ENCODE measurements around the gene PACC1.
A peak's percentile ranks its signal among the peaks of the same experiment; 100 is the strongest.

Gene PACC1

GRCh38 chr1:212388985-212389716, 25.5 kb downstream of the PACC1 start:
- no peak overlapping the region for H3K27ac Mint-ChIP-seq
- H3K27me3 Mint-ChIP-seq: no peaks in the 10 kb centered on the region
- no peaks in the 10 kb centered on the region for H3K9me3 Mint-ChIP-seq (ENCODE audit: low read depth)
- peaks cover 27% of the 10 kb centered on the region for H3K36me3 Mint-ChIP-seq
- H3K4me3 Mint-ChIP-seq: no peak overlapping the region
- peaks cover 13% of the 10 kb centered on the region for H3K4me1 Mint-ChIP-seq (ENCODE audit: low read depth)

GRCh38 chr1:212386029-212386428, 28.7 kb downstream of the PACC1 start:
- Mint-ChIP-seq H3K27me3 (no peaks in the 10 kb centered on the region), H3K4me3 (no peak overlapping the region), H3K9me3 (ENCODE audit: low read depth) (no peaks in the 10 kb centered on the region), H3K27ac (no peak overlapping the region), H3K36me3 (peaks cover 19% of the 10 kb centered on the region), H3K4me1 (ENCODE audit: low read depth) (peaks cover 5% of the 10 kb centered on the region)

GRCh38 chr1:212381397-212382035, 33.2 kb downstream of the PACC1 start:
- Mint-ChIP-seq H3K4me1 (ENCODE audit: low read depth) (peaks cover 13% of the 10 kb centered on the region), H3K27me3 (no peaks in the 10 kb centered on the region), H3K27ac (no peak overlapping the region), H3K9me3 (ENCODE audit: low read depth) (no peaks in the 10 kb centered on the region), H3K4me3 (no peak overlapping the region), H3K36me3 (peaks cover 16% of the 10 kb centered on the region)

DNA sequence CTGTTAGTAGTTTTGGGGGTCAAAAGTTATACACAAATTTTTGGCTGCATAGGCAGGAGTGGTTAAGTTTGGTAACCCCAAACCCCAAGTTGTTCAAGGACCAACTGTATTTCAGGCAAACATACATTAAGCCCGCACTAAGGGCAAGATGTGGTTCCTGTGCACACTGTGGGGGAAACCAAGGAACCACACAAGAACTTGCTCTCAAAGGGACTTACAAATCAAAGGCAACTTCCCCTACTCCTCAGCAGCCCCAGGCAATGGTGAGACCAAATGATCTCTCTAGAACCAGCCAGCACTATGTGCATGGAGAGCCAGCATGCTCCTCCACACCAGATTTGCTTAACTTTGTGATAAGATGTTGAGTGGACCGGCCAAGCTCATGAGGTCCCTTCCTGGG, 35.3 kb downstream of the PACC1 start:
- Mint-ChIP-seq H3K27me3 (no peaks in the 10 kb centered on the region), H3K9me3 (ENCODE audit: low read depth) (no peaks in the 10 kb centered on the region), H3K27ac (no peak overlapping the region), H3K4me1 (ENCODE audit: low read depth) (peaks cover 10% of the 10 kb centered on the region), H3K36me3 (peaks cover 11% of the 10 kb centered on the region), H3K4me3 (no peak overlapping the region)

DNA sequence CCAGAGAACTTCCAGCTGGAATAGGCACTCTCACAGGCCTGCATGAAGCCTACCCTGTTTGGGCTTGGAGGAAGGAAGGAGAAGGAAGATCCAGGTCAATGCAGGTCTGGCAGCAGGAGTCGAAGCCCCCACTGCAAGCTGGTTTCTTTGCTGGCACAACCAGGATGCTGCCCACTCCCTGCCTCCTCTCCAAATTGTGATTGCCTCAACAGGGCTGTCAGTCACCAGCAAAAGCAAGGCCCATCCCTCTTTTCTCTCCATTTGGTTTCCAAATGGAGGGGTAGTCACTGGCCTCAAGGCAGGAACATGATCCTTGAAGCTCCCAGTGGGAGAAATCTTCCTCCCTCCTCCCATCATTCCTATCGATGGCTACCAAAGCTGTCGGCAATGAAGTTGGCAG, 37.0 kb downstream of the PACC1 start:
- no peaks in the 10 kb centered on the region for H3K27me3 Mint-ChIP-seq
- H3K9me3 Mint-ChIP-seq (ENCODE audit: low read depth): no peaks in the 10 kb centered on the region
- peaks cover 10% of the 10 kb centered on the region for H3K4me1 Mint-ChIP-seq (ENCODE audit: low read depth)
- peaks cover 21% of the 10 kb centered on the region for H3K36me3 Mint-ChIP-seq
- no peak overlapping the region for H3K27ac Mint-ChIP-seq
- no peak overlapping the region for H3K4me3 Mint-ChIP-seq

- no peaks in the 10 kb centered on the region for H3K27me3 Mint-ChIP-seq
- H3K4me1 Mint-ChIP-seq (ENCODE audit: low read depth): peaks cover 12% of the 10 kb centered on the region
- peaks cover 31% of the 10 kb centered on the region for H3K36me3 Mint-ChIP-seq
- H3K9me3 Mint-ChIP-seq (ENCODE audit: low read depth): no peaks in the 10 kb centered on the region
- H3K27ac Mint-ChIP-seq: no peak overlapping the region
- no peak overlapping the region for H3K4me3 Mint-ChIP-seq
Measured at GRCh38 chr1:212375986-212376385, 38.7 kb downstream of the PACC1 start.

DNA sequence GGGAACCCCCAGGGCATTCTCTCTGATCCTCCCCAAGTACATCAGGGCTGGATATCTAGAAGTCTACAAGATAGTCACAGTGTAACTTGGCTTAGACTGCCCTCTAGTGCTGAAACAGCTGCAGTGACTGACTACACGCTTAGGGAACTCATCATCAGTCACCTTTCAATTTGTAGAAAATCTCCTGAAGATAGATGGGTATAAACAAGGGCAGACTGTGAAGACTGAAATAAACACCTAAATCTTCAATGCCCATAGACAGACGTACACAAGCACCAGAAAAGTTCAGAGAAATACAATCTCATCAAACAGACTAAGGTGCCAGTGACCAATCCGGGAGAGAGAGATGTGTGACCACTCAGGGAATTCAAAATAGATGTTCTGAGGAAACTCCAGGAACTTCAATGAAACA, 46.6 kb downstream of the PACC1 start:
- Mint-ChIP-seq H3K4me3 (no peak overlapping the region), H3K9me3 (ENCODE audit: low read depth) (no peaks in the 10 kb centered on the region), H3K27me3 (no peaks in the 10 kb centered on the region), H3K4me1 (ENCODE audit: low read depth) (peaks cover 2% of the 10 kb centered on the region), H3K27ac (no peak overlapping the region), H3K36me3 (peaks cover 24% of the 10 kb centered on the region)

GRCh38 chr1:212367474-212368072, 47.1 kb downstream of the PACC1 start:
- H3K36me3 Mint-ChIP-seq: peaks cover 19% of the 10 kb centered on the region
- peaks cover 2% of the 10 kb centered on the region for H3K4me1 Mint-ChIP-seq (ENCODE audit: low read depth)
- no peak overlapping the region for H3K4me3 Mint-ChIP-seq
- H3K9me3 Mint-ChIP-seq (ENCODE audit: low read depth): no peaks in the 10 kb centered on the region
- H3K27ac Mint-ChIP-seq: no peak overlapping the region
- no peaks in the 10 kb centered on the region for H3K27me3 Mint-ChIP-seq

DNA sequence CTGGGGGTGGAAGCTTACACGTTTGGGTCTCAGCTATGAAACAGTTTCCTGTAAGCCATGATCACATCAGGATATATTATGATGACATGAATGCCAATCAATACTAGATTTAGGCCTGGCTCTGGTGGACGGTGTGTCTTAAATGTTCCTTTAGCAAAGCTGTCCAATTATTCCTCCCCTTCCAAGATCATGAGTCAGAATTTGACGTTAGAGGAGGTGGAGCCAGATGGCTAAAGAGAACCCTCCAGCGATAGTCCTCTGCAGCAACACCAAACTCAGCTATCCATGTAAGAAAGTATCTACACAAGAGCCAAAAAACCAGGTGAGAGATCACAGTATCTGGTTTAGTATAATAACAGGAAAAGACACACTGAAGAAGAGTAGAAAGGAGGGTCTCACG, 47.8 kb downstream of the PACC1 start:
- peak overlapping the region; percentile 58 for H3K27ac Mint-ChIP-seq
- no peaks in the 10 kb centered on the region for H3K9me3 Mint-ChIP-seq (ENCODE audit: low read depth)
- peaks cover 14% of the 10 kb centered on the region for H3K36me3 Mint-ChIP-seq
- no peak overlapping the region for H3K4me3 Mint-ChIP-seq
- no peaks in the 10 kb centered on the region for H3K27me3 Mint-ChIP-seq
- H3K4me1 Mint-ChIP-seq (ENCODE audit: low read depth): no peaks in the 10 kb centered on the region

DNA sequence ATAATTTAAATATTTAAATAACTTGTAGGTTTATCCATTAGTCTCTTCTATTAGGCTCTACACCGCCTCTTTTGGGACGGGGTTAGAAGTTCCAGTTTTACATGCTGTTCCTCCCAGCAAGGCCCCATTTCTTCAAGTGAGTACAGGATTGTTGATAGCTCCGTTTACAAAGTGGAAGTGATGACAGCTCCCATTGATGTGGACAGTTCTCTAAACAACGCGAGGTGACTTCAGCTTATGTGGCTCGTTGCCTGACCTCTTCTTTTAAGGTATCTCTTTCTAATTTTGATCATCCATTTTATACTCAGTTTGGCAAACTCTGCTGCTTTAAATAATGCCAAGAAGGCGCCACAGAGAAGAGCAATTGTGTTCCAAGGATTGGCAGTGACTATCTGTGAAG, 49.7 kb downstream of the PACC1 start:
- Mint-ChIP-seq H3K4me1 (ENCODE audit: low read depth) (no peaks in the 10 kb centered on the region), H3K27me3 (no peaks in the 10 kb centered on the region), H3K27ac (no peak overlapping the region), H3K9me3 (ENCODE audit: low read depth) (no peaks in the 10 kb centered on the region), H3K4me3 (no peak overlapping the region), H3K36me3 (peaks cover 5% of the 10 kb centered on the region)

GRCh38 chr1:212359794-212360479, 54.7 kb downstream of the PACC1 start:
- Mint-ChIP-seq H3K4me1 (ENCODE audit: low read depth) (no peaks in the 10 kb centered on the region), H3K36me3 (peaks cover 4% of the 10 kb centered on the region), H3K27ac (peak overlapping the region; percentile 85), H3K4me3 (no peak overlapping the region), H3K9me3 (ENCODE audit: low read depth) (no peaks in the 10 kb centered on the region), H3K27me3 (no peaks in the 10 kb centered on the region)

- no peak overlapping the region for H3K4me3 Mint-ChIP-seq
- peak overlapping the region; percentile 46 for H3K27ac Mint-ChIP-seq
- H3K27me3 Mint-ChIP-seq: no peaks in the 10 kb centered on the region
- H3K4me1 Mint-ChIP-seq (ENCODE audit: low read depth): no peaks in the 10 kb centered on the region
- peaks cover 7% of the 10 kb centered on the region for H3K36me3 Mint-ChIP-seq
- no peaks in the 10 kb centered on the region for H3K9me3 Mint-ChIP-seq (ENCODE audit: low read depth)
Measured at GRCh38 chr1:212355230-212355969, 59.3 kb downstream of the PACC1 start.

GRCh38 chr1:212354464-212354863, 60.2 kb downstream of the PACC1 start:
- Mint-ChIP-seq H3K4me1 (ENCODE audit: low read depth) (no peaks in the 10 kb centered on the region), H3K27ac (peak overlapping the region; percentile 54), H3K4me3 (no peak overlapping the region), H3K27me3 (no peaks in the 10 kb centered on the region), H3K9me3 (ENCODE audit: low read depth) (no peaks in the 10 kb centered on the region), H3K36me3 (peaks cover 7% of the 10 kb centered on the region)

- H3K36me3 Mint-ChIP-seq: peaks cover 4% of the 10 kb centered on the region
- no peak overlapping the region for H3K4me3 Mint-ChIP-seq
- no peaks in the 10 kb centered on the region for H3K4me1 Mint-ChIP-seq (ENCODE audit: low read depth)
- no peaks in the 10 kb centered on the region for H3K27me3 Mint-ChIP-seq
- no peaks in the 10 kb centered on the region for H3K9me3 Mint-ChIP-seq (ENCODE audit: low read depth)
- H3K27ac Mint-ChIP-seq: peak overlapping the region; percentile 81
Measured at GRCh38 chr1:212353181-212353580, 61.5 kb downstream of the PACC1 start.

All from activated naive CD8-positive, alpha-beta T cell (primary cell).